ENCODE results near the gene CUX1. TPM values are rescaled to one million over a fixed set of nuclear protein-coding genes. Genes with fewer than 3 reads are reported as not detected.

The CUX1 gene
- total RNA-seq, 1 donor from 2014 or later: 56.5 TPM

- Mint-ChIP-seq H3K36me3 (ENCODE audit: unreplicated experiment) (no peaks in the 10 kb centered on the region), H3K27ac (ENCODE audit: unreplicated experiment) (no peak overlapping the region), H3K9me3 (ENCODE audit: unreplicated experiment) (peaks cover 8% of the 10 kb centered on the region), H3K27me3 (ENCODE audit: unreplicated experiment) (peaks cover 3% of the 10 kb centered on the region), H3K4me1 (ENCODE audit: low read depth, unreplicated experiment) (peaks cover under 1% of the 10 kb centered on the region), H3K4me3 (ENCODE audit: unreplicated experiment) (no peak overlapping the region)
- no peak for TF ChIP-seq CTCF (IDR thresholded peaks at IDR 0.05; ENCODE audit: partially characterized antibody, unreplicated experiment)
- DNase-seq: no peak
Observed at GRCh38 chr7:101951757-101952156, 134.3 kb downstream of the CUX1 start.

- Mint-ChIP-seq H3K27me3 (ENCODE audit: unreplicated experiment) (peaks cover 2% of the 10 kb centered on the region), H3K27ac (ENCODE audit: unreplicated experiment) (no peak overlapping the region), H3K4me3 (ENCODE audit: unreplicated experiment) (no peak overlapping the region), H3K36me3 (ENCODE audit: unreplicated experiment) (no peaks in the 10 kb centered on the region), H3K4me1 (ENCODE audit: low read depth, unreplicated experiment) (no peaks in the 10 kb centered on the region), H3K9me3 (ENCODE audit: unreplicated experiment) (peaks cover 6% of the 10 kb centered on the region)
- no peak for DNase-seq
- TF ChIP-seq CTCF (IDR thresholded peaks at IDR 0.05; ENCODE audit: partially characterized antibody, unreplicated experiment): no peak
Observed at GRCh38 chr7:101952355-101953247, 135.2 kb downstream of the CUX1 start.

- H3K4me1 Mint-ChIP-seq (ENCODE audit: low read depth, unreplicated experiment): peaks cover 5% of the 10 kb centered on the region
- no peak for TF ChIP-seq CTCF (IDR thresholded peaks at IDR 0.05; ENCODE audit: partially characterized antibody, unreplicated experiment)
- no peak overlapping the region for H3K27ac Mint-ChIP-seq (ENCODE audit: unreplicated experiment)
- peaks cover 4% of the 10 kb centered on the region for H3K27me3 Mint-ChIP-seq (ENCODE audit: unreplicated experiment)
- no peak overlapping the region for H3K4me3 Mint-ChIP-seq (ENCODE audit: unreplicated experiment)
- peaks cover 6% of the 10 kb centered on the region for H3K9me3 Mint-ChIP-seq (ENCODE audit: unreplicated experiment)
- H3K36me3 Mint-ChIP-seq (ENCODE audit: unreplicated experiment): no peaks in the 10 kb centered on the region
- DNase-seq: no peak
Observed at GRCh38 chr7:101953248-101953819, 135.9 kb downstream of the CUX1 start.

GRCh38 chr7:101954499-101954898 is 137.1 kb downstream of the CUX1 start:
- H3K4me3 Mint-ChIP-seq (ENCODE audit: unreplicated experiment): no peak overlapping the region
- peaks cover 6% of the 10 kb centered on the region for H3K9me3 Mint-ChIP-seq (ENCODE audit: unreplicated experiment)
- H3K27me3 Mint-ChIP-seq (ENCODE audit: unreplicated experiment): peaks cover 4% of the 10 kb centered on the region
- no peaks in the 10 kb centered on the region for H3K36me3 Mint-ChIP-seq (ENCODE audit: unreplicated experiment)
- H3K27ac Mint-ChIP-seq (ENCODE audit: unreplicated experiment): no peak overlapping the region
- no peak for TF ChIP-seq CTCF (IDR thresholded peaks at IDR 0.05; ENCODE audit: partially characterized antibody, unreplicated experiment)
- DNase-seq: no peak
- H3K4me1 Mint-ChIP-seq (ENCODE audit: low read depth, unreplicated experiment): peaks cover 5% of the 10 kb centered on the region

- Mint-ChIP-seq H3K36me3 (ENCODE audit: unreplicated experiment) (no peaks in the 10 kb centered on the region), H3K4me3 (ENCODE audit: unreplicated experiment) (no peak overlapping the region), H3K27ac (ENCODE audit: unreplicated experiment) (no peak overlapping the region), H3K4me1 (ENCODE audit: low read depth, unreplicated experiment) (peaks cover 5% of the 10 kb centered on the region), H3K27me3 (ENCODE audit: unreplicated experiment) (peaks cover 3% of the 10 kb centered on the region), H3K9me3 (ENCODE audit: unreplicated experiment) (peaks cover 4% of the 10 kb centered on the region)
- no peak for DNase-seq
- no peak for TF ChIP-seq CTCF (IDR thresholded peaks at IDR 0.05; ENCODE audit: partially characterized antibody, unreplicated experiment)
Observed at GRCh38 chr7:101956130-101956529, 138.7 kb downstream of the CUX1 start.
